Rectal smooth muscle tissue (tissue), 1 donor: ENCODE measurements around the gene ZNF217.
"Not testable (repeated sequence)": the region's sequence is repeated elsewhere in the genome, so short reads cannot be mapped to it uniquely, and the experiment has no call there.

ENCODE experiments used
- H3K27ac ChIP-seq: one replicate; pipeline ENCODE4 v1.7.0; 2013; ENCODE audit warnings: low read depth, low read length, inconsistent platforms
- H3K27me3 ChIP-seq: one replicate; pipeline ENCODE4 v1.7.0; 2013; ENCODE audit warnings: low read length; ENCODE audit not compliant: control insufficient read depth, insufficient read depth
- H3K36me3 ChIP-seq: one replicate; pipeline ENCODE4 v1.7.0; 2013; ENCODE audit warnings: low read length; ENCODE audit not compliant: control insufficient read depth, insufficient read depth
- H3K4me1 ChIP-seq: one replicate; pipeline ENCODE4 v1.7.0; 2013; ENCODE audit warnings: low read length; ENCODE audit not compliant: control insufficient read depth, insufficient read depth
- H3K4me3 ChIP-seq: one replicate; pipeline ENCODE4 v1.7.0; 2013; ENCODE audit warnings: low read length
- H3K9ac ChIP-seq: one replicate; pipeline ENCODE4 v1.7.0; 2013; ENCODE audit warnings: low read length

Gene ZNF217

GRCh38 chr20:53561505-53561904 lies 32.1 kb downstream of the ZNF217 start:
- no peak overlapping the region for H3K27ac ChIP-seq
- no peaks in the 10 kb centered on the region for H3K36me3 ChIP-seq
- H3K27me3 ChIP-seq = no peaks in the 10 kb centered on the region
- no peak overlapping the region for H3K9ac ChIP-seq
- no peaks in the 10 kb centered on the region for H3K4me1 ChIP-seq
- no peak overlapping the region for H3K4me3 ChIP-seq

- Histone ChIP-seq H3K9ac (no peak overlapping the region), H3K27ac (no peak overlapping the region), H3K4me3 (no peak overlapping the region), H3K36me3 (no peaks in the 10 kb centered on the region), H3K4me1 (no peaks in the 10 kb centered on the region), H3K27me3 (no peaks in the 10 kb centered on the region)
Measured at GRCh38 chr20:53559816-53560215, 33.8 kb downstream of the ZNF217 start.

GRCh38 chr20:53557130-53557529 lies 36.5 kb downstream of the ZNF217 start:
- H3K4me3 ChIP-seq = no peak overlapping the region
- no peaks in the 10 kb centered on the region for H3K27me3 ChIP-seq

GRCh38 chr20:53556267-53556897 lies 37.3 kb downstream of the ZNF217 start:
- Histone ChIP-seq H3K27me3 (no peaks in the 10 kb centered on the region), H3K36me3 (no peaks in the 10 kb centered on the region), H3K27ac (no peak overlapping the region), H3K9ac (no peak overlapping the region), H3K4me1 (no peaks in the 10 kb centered on the region), H3K4me3 (no peak overlapping the region)

More at GRCh38 chr20:53557130-53557529, 36.5 kb downstream of the ZNF217 start:
- no peak overlapping the region for H3K27ac ChIP-seq
- no peaks in the 10 kb centered on the region for H3K36me3 ChIP-seq
- no peaks in the 10 kb centered on the region for H3K4me1 ChIP-seq
- no peak overlapping the region for H3K9ac ChIP-seq

GRCh38 chr20:53555816-53556215 lies 37.8 kb downstream of the ZNF217 start:
- H3K27me3 ChIP-seq = no peaks in the 10 kb centered on the region
- H3K9ac ChIP-seq = no peak overlapping the region
- no peak overlapping the region for H3K4me3 ChIP-seq
- H3K27ac ChIP-seq = no peak overlapping the region
- no peaks in the 10 kb centered on the region for H3K36me3 ChIP-seq
- H3K4me1 ChIP-seq = no peaks in the 10 kb centered on the region

GRCh38 chr20:53555081-53555480 lies 38.6 kb downstream of the ZNF217 start:
- Histone ChIP-seq H3K36me3 (no peaks in the 10 kb centered on the region), H3K27me3 (no peaks in the 10 kb centered on the region), H3K27ac (no peak overlapping the region), H3K9ac (no peak overlapping the region), H3K4me3 (no peak overlapping the region), H3K4me1 (no peaks in the 10 kb centered on the region)

GRCh38 chr20:53552572-53552893 lies 41.1 kb downstream of the ZNF217 start:
- not testable (repeated sequence) for H3K9ac ChIP-seq, H3K36me3 ChIP-seq, H3K27me3 ChIP-seq, H3K27ac ChIP-seq, H3K4me3 ChIP-seq, H3K4me1 ChIP-seq

- H3K9ac ChIP-seq, H3K4me3 ChIP-seq, H3K27ac ChIP-seq, H3K4me1 ChIP-seq, H3K27me3 ChIP-seq, H3K36me3 ChIP-seq: not testable (repeated sequence)
Measured at GRCh38 chr20:53551719-53552571, 41.7 kb downstream of the ZNF217 start.

- Histone ChIP-seq H3K4me3 (no peak overlapping the region), H3K9ac (no peak overlapping the region), H3K27ac (no peak overlapping the region), H3K4me1 (peaks cover 5% of the 10 kb centered on the region), H3K36me3 (no peaks in the 10 kb centered on the region), H3K27me3 (no peaks in the 10 kb centered on the region)
Measured at GRCh38 chr20:53550280-53551187, 43.1 kb downstream of the ZNF217 start.

GRCh38 chr20:53547664-53548239 lies 45.9 kb downstream of the ZNF217 start:
- H3K27me3 ChIP-seq = no peaks in the 10 kb centered on the region
- no peak overlapping the region for H3K4me3 ChIP-seq
- no peak overlapping the region for H3K9ac ChIP-seq
- no peak overlapping the region for H3K27ac ChIP-seq
- peaks cover 5% of the 10 kb centered on the region for H3K4me1 ChIP-seq
- H3K36me3 ChIP-seq = no peaks in the 10 kb centered on the region

GRCh38 chr20:53539516-53539915 lies 54.1 kb downstream of the ZNF217 start:
- Histone ChIP-seq H3K27me3 (no peaks in the 10 kb centered on the region), H3K9ac (no peak overlapping the region), H3K27ac (no peak overlapping the region), H3K36me3 (no peaks in the 10 kb centered on the region), H3K4me3 (no peak overlapping the region), H3K4me1 (no peaks in the 10 kb centered on the region)

GRCh38 chr20:53536382-53536781 lies 57.3 kb downstream of the ZNF217 start:
- not testable (repeated sequence) for H3K9ac ChIP-seq, H3K27ac ChIP-seq, H3K4me3 ChIP-seq, H3K27me3 ChIP-seq, H3K4me1 ChIP-seq, H3K36me3 ChIP-seq
